Mesendoderm (in vitro differentiated cells): ENCODE measurements around the gene UBL4A.

Source experiments
- DNase-seq: peaks from one replicate; pipeline ENCODE4 v3.0.0; 2013
- H2AK5ac ChIP-seq: 2 replicates; pipeline ENCODE4 v1.6.1; 2013; ENCODE audit warnings: low read length, inconsistent platforms
- H2BK120ac ChIP-seq: 2 replicates; pipeline ENCODE4 v1.6.1; 2013; ENCODE audit warnings: low read depth, mild to moderate bottlenecking, low read length, moderate library complexity, mixed read lengths
- H2BK15ac ChIP-seq: replicated peaks from 2 replicates; pipeline ENCODE4 v1.6.1; 2013; ENCODE audit warnings: low read depth, mild to moderate bottlenecking, moderate library complexity
- H2BK5ac ChIP-seq: 2 replicates; pipeline ENCODE4 v1.6.1; 2013; ENCODE audit warnings: low read length, inconsistent platforms
- H3K18ac ChIP-seq: 2 replicates; pipeline ENCODE4 v1.6.1; 2013; ENCODE audit warnings: mild to moderate bottlenecking, low read length, mixed read lengths
- H3K23ac ChIP-seq: one replicate; pipeline ENCODE4 v1.6.1; 2013; ENCODE audit warnings: low read length
- H3K27ac ChIP-seq: 2 replicates; pipeline ENCODE4 v1.5.1; 2013; ENCODE audit warnings: low read depth, mild to moderate bottlenecking, inconsistent platforms, low read length, moderate library complexity
- H3K27me3 ChIP-seq: 2 replicates; pipeline ENCODE4 v1.6.1; 2013; ENCODE audit warnings: low read length, control low read depth, mild to moderate bottlenecking, inconsistent platforms; ENCODE audit not compliant: insufficient read depth, poor library complexity
- H3K36me3 ChIP-seq: 2 replicates; pipeline ENCODE4 v1.6.1; 2013; ENCODE audit warnings: low read length, inconsistent platforms; ENCODE audit not compliant: control insufficient read depth, insufficient read depth
- H3K4ac ChIP-seq: one replicate; pipeline ENCODE4 v1.6.1; 2013; ENCODE audit warnings: low read depth, mild to moderate bottlenecking, low read length, moderate library complexity
- H3K4me1 ChIP-seq: 2 replicates; pipeline ENCODE4 v1.6.1; 2013; ENCODE audit warnings: low read depth, low read length, inconsistent platforms; ENCODE audit not compliant: control insufficient read depth
- H3K4me2 ChIP-seq: 2 replicates; pipeline ENCODE4 v1.6.1; 2013; ENCODE audit warnings: low read length
- H3K4me3 ChIP-seq: 2 replicates; pipeline ENCODE4 v1.5.1; 2013; ENCODE audit warnings: mild to moderate bottlenecking, low read length
- H3K56ac ChIP-seq: one replicate; pipeline ENCODE4 v1.6.1; 2013; ENCODE audit warnings: low read length
- H3K79me1 ChIP-seq: 2 replicates; pipeline ENCODE4 v1.6.1; 2013; ENCODE audit warnings: low read length, inconsistent platforms
- H3K79me2 ChIP-seq: 2 replicates; pipeline ENCODE4 v1.6.1; 2013; ENCODE audit warnings: mild to moderate bottlenecking, low read length; ENCODE audit not compliant: control insufficient read depth, insufficient read depth
- H3K9ac ChIP-seq: 2 replicates; pipeline ENCODE4 v1.6.1; 2013; ENCODE audit warnings: low read length, inconsistent platforms
- H4K5ac ChIP-seq: one replicate; pipeline ENCODE4 v1.6.1; 2013; ENCODE audit warnings: low read length
- H4K8ac ChIP-seq: one replicate; pipeline ENCODE4 v1.6.1; 2013; ENCODE audit warnings: low read depth, mild to moderate bottlenecking, control low read depth, low read length, moderate library complexity
- WGBS: extraction: QIAGEN DNeasy Blood & Tissue Kit; methylation state at CpG from one replicate; pipeline ENCODE4 v1.1.7; 2013; ENCODE audit warnings: low lambda C conversion rate, missing lambda C conversion rate; ENCODE audit not compliant: insufficient coverage; ENCODE audit errors: extremely low coverage; 5-methylcytosine and 5-hydroxymethylcytosine counted together

The UBL4A gene

GRCh38 chrX:154458116-154458953, 28.1 kb downstream of the UBL4A start, which contains the start of gene PLXNA3:
Gene PLXNA3, plus strand, starts transcription at chrX:154458281. Its CDS starts 1,903 bp downstream, at chrX:154460184.
- H2BK5ac ChIP-seq, result no peak within 1 kb of the TSS
- peak within 1 kb of the TSS; percentile 85 for H3K56ac ChIP-seq
- no peaks in the 10 kb centered on the region for H3K4me1 ChIP-seq
- no peak within 1 kb of the TSS for H2BK120ac ChIP-seq
- H3K4ac ChIP-seq, result no peak within 1 kb of the TSS
- no peak within 1 kb of the TSS for H4K5ac ChIP-seq
- H3K27ac ChIP-seq, result no peak within 1 kb of the TSS
- H3K79me1 ChIP-seq, result no peaks in the 10 kb centered on the region
- peak within 1 kb of the TSS; percentile 50 for H3K4me2 ChIP-seq
- peak within 1 kb of the TSS; percentile 33 for H3K18ac ChIP-seq
- H2AK5ac ChIP-seq, result no peak within 1 kb of the TSS
- H2BK15ac ChIP-seq, result no peak within 1 kb of the TSS
- H3K27me3 ChIP-seq, result no peaks in the 10 kb centered on the region
- no peaks in the 10 kb centered on the region for H3K36me3 ChIP-seq
- H4K8ac ChIP-seq, result no peak within 1 kb of the TSS
- no peaks in the 10 kb centered on the region for H3K79me2 ChIP-seq
- peak; percentile 29 for DNase-seq
- WGBS, result no CpG with 5 or more reads among the region's 88 CpGs
- no peak within 1 kb of the TSS for H3K23ac ChIP-seq
- peak within 1 kb of the TSS; percentile 30 for H3K4me3 ChIP-seq
- peak within 1 kb of the TSS; percentile 70 for H3K9ac ChIP-seq

- Histone ChIP-seq H3K56ac (peak overlapping the region; percentile 73), H2BK120ac (no peak overlapping the region), H2AK5ac (no peak overlapping the region), H3K79me2 (no peaks in the 10 kb centered on the region), H2BK5ac (no peak overlapping the region), H3K4me1 (no peaks in the 10 kb centered on the region), H3K27me3 (no peaks in the 10 kb centered on the region), H4K5ac (no peak overlapping the region), H3K27ac (no peak overlapping the region), H3K79me1 (no peaks in the 10 kb centered on the region), H2BK15ac (no peak overlapping the region), H3K18ac (no peak overlapping the region), H3K4me3 (no peak overlapping the region), H3K23ac (no peak overlapping the region), H3K4ac (no peak overlapping the region), H3K36me3 (no peaks in the 10 kb centered on the region), H4K8ac (no peak overlapping the region), H3K9ac (no peak overlapping the region), H3K4me2 (no peak overlapping the region)
- WGBS, result no CpG with 5 or more reads among the region's 65 CpGs
- peak; percentile 51 for DNase-seq
Measured at GRCh38 chrX:154457491-154458115, 28.8 kb downstream of the UBL4A start.

GRCh38 chrX:154452823-154453222, 33.6 kb downstream of the UBL4A start:
- Histone ChIP-seq H3K4me2 (no peak overlapping the region), H2AK5ac (no peak overlapping the region), H4K8ac (no peak overlapping the region), H3K27ac (no peak overlapping the region), H3K79me1 (no peaks in the 10 kb centered on the region), H3K36me3 (no peaks in the 10 kb centered on the region), H3K4me1 (no peaks in the 10 kb centered on the region), H2BK15ac (no peak overlapping the region), H3K27me3 (no peaks in the 10 kb centered on the region), H3K4ac (no peak overlapping the region), H2BK5ac (no peak overlapping the region), H3K4me3 (no peak overlapping the region), H3K79me2 (no peaks in the 10 kb centered on the region), H3K23ac (no peak overlapping the region), H4K5ac (no peak overlapping the region), H3K56ac (no peak overlapping the region), H3K18ac (no peak overlapping the region), H3K9ac (no peak overlapping the region), H2BK120ac (no peak overlapping the region)
- no peak for DNase-seq
- no CpG with 5 or more reads among the region's 9 CpGs for whole genome bisulfite sequencing

- no peak overlapping the region for H2BK120ac ChIP-seq
- no peak overlapping the region for H4K5ac ChIP-seq
- H2BK5ac ChIP-seq, result no peak overlapping the region
- H3K79me1 ChIP-seq, result no peaks in the 10 kb centered on the region
- H3K56ac ChIP-seq, result no peak overlapping the region
- DNase-seq, result no peak
- whole genome bisulfite sequencing, result no CpG with 5 or more reads among the region's 17 CpGs
- H3K23ac ChIP-seq, result no peak overlapping the region
- no peak overlapping the region for H2BK15ac ChIP-seq
- H3K79me2 ChIP-seq, result no peaks in the 10 kb centered on the region
- no peak overlapping the region for H3K27ac ChIP-seq
- H3K4me1 ChIP-seq, result no peaks in the 10 kb centered on the region
- no peak overlapping the region for H3K4me2 ChIP-seq
- H4K8ac ChIP-seq, result no peak overlapping the region
- no peaks in the 10 kb centered on the region for H3K36me3 ChIP-seq
- H3K4me3 ChIP-seq, result no peak overlapping the region
- H2AK5ac ChIP-seq, result no peak overlapping the region
- no peak overlapping the region for H3K9ac ChIP-seq
- no peaks in the 10 kb centered on the region for H3K27me3 ChIP-seq
- H3K4ac ChIP-seq, result no peak overlapping the region
- H3K18ac ChIP-seq, result no peak overlapping the region
Measured at GRCh38 chrX:154450312-154450711, 36.1 kb downstream of the UBL4A start.

GRCh38 chrX:154449618-154450017, 36.8 kb downstream of the UBL4A start:
- H3K27me3 ChIP-seq, result no peaks in the 10 kb centered on the region

More at GRCh38 chrX:154449618-154450017, 36.8 kb downstream of the UBL4A start:
- no peak for DNase-seq
- Histone ChIP-seq H2BK5ac (no peak overlapping the region), H3K36me3 (no peaks in the 10 kb centered on the region), H3K79me1 (no peaks in the 10 kb centered on the region), H4K5ac (no peak overlapping the region), H3K23ac (no peak overlapping the region), H2BK120ac (no peak overlapping the region), H3K27ac (no peak overlapping the region), H4K8ac (no peak overlapping the region), H3K4ac (no peak overlapping the region), H2BK15ac (no peak overlapping the region), H3K4me3 (no peak overlapping the region), H3K18ac (no peak overlapping the region), H3K79me2 (no peaks in the 10 kb centered on the region), H3K9ac (no peak overlapping the region), H3K4me1 (no peaks in the 10 kb centered on the region), H3K4me2 (no peak overlapping the region), H3K56ac (no peak overlapping the region), H2AK5ac (no peak overlapping the region)
- WGBS, result no CpG with 5 or more reads among the region's 18 CpGs
